Measurements from ENCODE around the gene MDFIC.
A peak's percentile ranks its signal among the peaks of the same experiment; 100 is the strongest.
"Not testable (repeated sequence)": the region's sequence is repeated elsewhere in the genome, so short reads cannot be mapped to it uniquely, and the experiment has no call there.

The MDFIC gene

GRCh38 chr7:114922026-114922651 is at the start of gene MDFIC:
Gene MDFIC, plus strand, starts transcription at chr7:114922094. Its CDS starts 940 bp downstream, at chr7:114923034.
- DNase-seq (ENCODE audit: low spot score), result peak; percentile 84

- no peak for DNase-seq (ENCODE audit: low spot score)
These were observed 47.7 kb upstream of the MDFIC start for GRCh38 chr7:114874170-114874569.

- no peak for DNase-seq (ENCODE audit: low spot score)
These were observed 46.7 kb upstream of the MDFIC start for GRCh38 chr7:114875186-114875585.

GRCh38 chr7:114879554-114879953 is 42.3 kb upstream of the MDFIC start:
- DNase-seq (ENCODE audit: low spot score), result peak; percentile 39

- peak; percentile 11 for DNase-seq (ENCODE audit: low spot score)
These were observed 36.1 kb upstream of the MDFIC start for GRCh38 chr7:114885836-114886235.

- no peak for DNase-seq (ENCODE audit: low spot score)
These were observed 35.7 kb upstream of the MDFIC start for GRCh38 chr7:114886241-114886640.

GRCh38 chr7:114889116-114889515 is 32.8 kb upstream of the MDFIC start:
- DNase-seq (ENCODE audit: low spot score), result not testable (repeated sequence)

GRCh38 chr7:114889646-114890285 is 32.1 kb upstream of the MDFIC start:
- DNase-seq (ENCODE audit: low spot score), result peak; percentile 86

- no peak for DNase-seq (ENCODE audit: low spot score)
These were observed 31.3 kb upstream of the MDFIC start for GRCh38 chr7:114890561-114890960.

- no peak for DNase-seq (ENCODE audit: low spot score)
These were observed 21.8 kb upstream of the MDFIC start for GRCh38 chr7:114900127-114900526.

GRCh38 chr7:114901771-114902170 is 20.1 kb upstream of the MDFIC start:
- DNase-seq (ENCODE audit: low spot score), result peak; percentile 32

GRCh38 chr7:114903131-114903530 is 18.8 kb upstream of the MDFIC start:
- DNase-seq (ENCODE audit: low spot score), result no peak

GRCh38 chr7:114910787-114911186 is 11.1 kb upstream of the MDFIC start:
- peak; percentile 26 for DNase-seq (ENCODE audit: low spot score)

GRCh38 chr7:114911411-114911810 is 10.5 kb upstream of the MDFIC start:
- no peak for DNase-seq (ENCODE audit: low spot score)

GRCh38 chr7:114916261-114916892 is 5.5 kb upstream of the MDFIC start:
- DNase-seq (ENCODE audit: low spot score), result no peak

- no peak for DNase-seq (ENCODE audit: low spot score)
These were observed 4.6 kb upstream of the MDFIC start for GRCh38 chr7:114917211-114917839.

- no peak for DNase-seq (ENCODE audit: low spot score)
These were observed 2.3 kb upstream of the MDFIC start for GRCh38 chr7:114919587-114919986.

- DNase-seq (ENCODE audit: low spot score), result no peak
These were observed 266 bp upstream of the MDFIC start for GRCh38 chr7:114921631-114922025.

- DNase-seq (ENCODE audit: low spot score), result peak; percentile 76
These were observed 933 bp downstream of the MDFIC start for GRCh38 chr7:114922652-114923402.

GRCh38 chr7:114923403-114923713 is 1.5 kb downstream of the MDFIC start:
- no peak for DNase-seq (ENCODE audit: low spot score)

- DNase-seq (ENCODE audit: low spot score), result no peak
These were observed 2.3 kb downstream of the MDFIC start for GRCh38 chr7:114924038-114924712.

- DNase-seq (ENCODE audit: low spot score), result peak; percentile 48
These were observed 3.5 kb downstream of the MDFIC start for GRCh38 chr7:114925434-114925833.

Measured in GM03348 (cell line).